22Rv1 (cell line): ENCODE data around the gene BASP1.
"Not testable (repeated sequence)": the region's sequence is repeated elsewhere in the genome, so short reads cannot be mapped to it uniquely, and the experiment has no call there.

Source experiments
- ZFX ChIP-seq: fragments of 450-650 bp; IDR thresholded peaks from 2 replicates; pipeline ENCODE4 v1.6.1; 2017; ENCODE audit warnings: antibody characterized with exemption, borderline replicate concordance
- TF ChIP-seq, protein P1 (sequence below): fragments of 450-650 bp; IDR thresholded peaks from 2 replicates; pipeline ENCODE4 v1.5.1; 2017; ENCODE audit warnings: mild to moderate bottlenecking

DNA sequence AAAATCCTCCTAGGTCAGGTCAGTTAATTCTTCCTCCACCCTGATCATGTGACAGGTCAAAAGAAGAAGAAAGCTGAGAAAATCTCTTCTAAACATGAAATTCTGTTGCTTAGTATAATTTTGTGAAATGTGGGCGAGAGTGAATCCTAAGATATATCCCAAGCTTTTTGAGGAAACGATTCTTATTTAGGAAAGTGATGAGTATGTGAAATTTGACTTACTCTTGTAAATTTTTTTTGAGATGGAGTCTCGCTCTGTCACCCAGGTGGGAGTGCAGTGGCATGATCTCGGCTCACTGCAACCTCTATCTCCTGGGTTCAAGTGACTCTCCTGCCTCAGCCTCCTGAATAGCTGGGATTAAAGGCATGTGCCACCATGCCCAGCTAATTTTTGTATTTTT, 93.1 kb downstream of the BASP1 start:
- TF ChIP-seq, protein P1, sequence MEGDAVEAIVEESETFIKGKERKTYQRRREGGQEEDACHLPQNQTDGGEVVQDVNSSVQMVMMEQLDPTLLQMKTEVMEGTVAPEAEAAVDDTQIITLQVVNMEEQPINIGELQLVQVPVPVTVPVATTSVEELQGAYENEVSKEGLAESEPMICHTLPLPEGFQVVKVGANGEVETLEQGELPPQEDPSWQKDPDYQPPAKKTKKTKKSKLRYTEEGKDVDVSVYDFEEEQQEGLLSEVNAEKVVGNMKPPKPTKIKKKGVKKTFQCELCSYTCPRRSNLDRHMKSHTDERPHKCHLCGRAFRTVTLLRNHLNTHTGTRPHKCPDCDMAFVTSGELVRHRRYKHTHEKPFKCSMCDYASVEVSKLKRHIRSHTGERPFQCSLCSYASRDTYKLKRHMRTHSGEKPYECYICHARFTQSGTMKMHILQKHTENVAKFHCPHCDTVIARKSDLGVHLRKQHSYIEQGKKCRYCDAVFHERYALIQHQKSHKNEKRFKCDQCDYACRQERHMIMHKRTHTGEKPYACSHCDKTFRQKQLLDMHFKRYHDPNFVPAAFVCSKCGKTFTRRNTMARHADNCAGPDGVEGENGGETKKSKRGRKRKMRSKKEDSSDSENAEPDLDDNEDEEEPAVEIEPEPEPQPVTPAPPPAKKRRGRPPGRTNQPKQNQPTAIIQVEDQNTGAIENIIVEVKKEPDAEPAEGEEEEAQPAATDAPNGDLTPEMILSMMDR, result not testable (repeated sequence)
- TF ChIP-seq ZFX, result not testable (repeated sequence)
